HepG2 (cell line): ENCODE results near the gene NKD1. TPM values are rescaled to one million over a fixed set of nuclear protein-coding genes. Genes with fewer than 3 reads are reported as not detected.
A peak's percentile ranks its signal among the peaks of the same experiment; 100 is the strongest.

Experiments used
- ARNT ChIP-seq: fragments of 450-650 bp; IDR thresholded peaks from 2 replicates; pipeline ENCODE4 v1.6.1; 2017
- ATF3 ChIP-seq: sonication (generic); formaldehyde crosslinking; IDR thresholded peaks from 2 replicates; pipeline ENCODE4 v1.4.0; 2020; ENCODE audit warnings: missing genetic modification reagents
- CEBPB ChIP-seq: IDR thresholded peaks from 2 replicates; pipeline ENCODE4 v1.6.1; 2011; ENCODE audit warnings: low read depth, low read length, improper control_type of control experiment, borderline replicate concordance
- CTCF ChIP-seq: sonication (generic); formaldehyde crosslinking; IDR thresholded peaks from 2 replicates; pipeline ENCODE4 v1.5.0; 2020; ENCODE audit warnings: mild to moderate bottlenecking, missing genetic modification reagents, moderate library complexity
- DRAP1 ChIP-seq: IDR thresholded peaks from 2 replicates; pipeline ENCODE4 v1.6.1; 2016; ENCODE audit warnings: missing genetic modification reagents, missing compliant biosample characterization
- ERF ChIP-seq: IDR thresholded peaks from 2 replicates; pipeline ENCODE4 v1.6.1; 2018; ENCODE audit warnings: missing biosample characterization, missing genetic modification reagents
- FOSL2 ChIP-seq: sonication (generic); formaldehyde crosslinking; IDR thresholded peaks from 2 replicates; pipeline ENCODE4 v1.4.0; 2020; ENCODE audit warnings: missing genetic modification reagents
- FOXP1 ChIP-seq, 2 experiments: fragments of 450-650 bp in 1 of 2; IDR thresholded peaks; 2 replicates each; pipeline ENCODE4 v1.6.1; 2017 to 2018; ENCODE audit warnings: antibody characterized with exemption in 1 of 2
- HES4 ChIP-seq: sonication (generic); formaldehyde crosslinking; IDR thresholded peaks from 2 replicates; pipeline ENCODE4 v1.9.0; 2021; ENCODE audit warnings: mild to moderate bottlenecking, missing genetic modification reagents, borderline replicate concordance
- LBX2 ChIP-seq: sonication (generic); formaldehyde crosslinking; IDR thresholded peaks from 2 replicates; pipeline ENCODE4 v1.5.0; 2020; ENCODE audit warnings: missing genetic modification reagents, mild to moderate bottlenecking, borderline replicate concordance
- MAFK ChIP-seq, 2 experiments: IDR thresholded peaks in 1 of 2; conservative IDR thresholded peaks in 1 of 2; 2 replicates each; pipeline ENCODE4 v1.6.1; 2011; ENCODE audit warnings: improper control_type of control experiment in 2 of 2, low read length in 2 of 2
- PCBP2 ChIP-seq: fragments of 200-400 bp; formaldehyde crosslinking; optimal IDR thresholded peaks from 2 replicates; pipeline ENCODE3; 2018; ENCODE audit warnings: low read length, low read depth; ENCODE audit not compliant: poor library complexity, severe bottlenecking
- POGK ChIP-seq: sonication (generic); formaldehyde crosslinking; conservative IDR thresholded peaks from 2 replicates; pipeline ENCODE4 v1.8.0; 2022; ENCODE audit warnings: mild to moderate bottlenecking, moderate library complexity, missing genetic modification reagents
- POLR2A ChIP-seq, 2 experiments: IDR thresholded peaks; 2 replicates each; pipeline ENCODE4 v1.6.1; 2011; ENCODE audit warnings: low read depth in 2 of 2, low read length in 2 of 2, mild to moderate bottlenecking in 1 of 2, moderate library complexity in 1 of 2; ENCODE audit not compliant: insufficient read depth in 1 of 2
- ZBTB2 ChIP-seq: sonication (generic); formaldehyde crosslinking; IDR thresholded peaks from 2 replicates; pipeline ENCODE4 v1.8.0; 2022; ENCODE audit warnings: low read depth, missing genetic modification reagents
- ZKSCAN8 ChIP-seq: IDR thresholded peaks from 2 replicates; pipeline ENCODE4 v1.6.1; 2016; ENCODE audit warnings: borderline replicate concordance, missing genetic modification reagents, missing compliant biosample characterization
- ZNF333 ChIP-seq: sonication (generic); formaldehyde crosslinking; IDR thresholded peaks from 2 replicates; pipeline ENCODE4 v1.4.0; 2020; ENCODE audit warnings: mild to moderate bottlenecking, missing genetic modification reagents, borderline replicate concordance
- ZNF362 ChIP-seq: sonication (generic); formaldehyde crosslinking; IDR thresholded peaks from 2 replicates; pipeline ENCODE4 v1.4.0; 2020; ENCODE audit warnings: missing genetic modification reagents, mild to moderate bottlenecking, borderline replicate concordance
- ZNF367 ChIP-seq: sonication (generic); formaldehyde crosslinking; IDR thresholded peaks from 2 replicates; pipeline ENCODE4 v1.4.0; 2020; ENCODE audit warnings: missing genetic modification reagents, borderline replicate concordance
- ZNF562 ChIP-seq: sonication (generic); formaldehyde crosslinking; IDR thresholded peaks from 2 replicates; pipeline ENCODE4 v1.8.0; 2022; ENCODE audit warnings: missing genetic modification reagents, borderline replicate concordance
- ZNF749 ChIP-seq: sonication (generic); formaldehyde crosslinking; IDR thresholded peaks from 2 replicates; pipeline ENCODE4 v1.8.0; 2022; ENCODE audit warnings: mild to moderate bottlenecking, missing genetic modification reagents, moderate library complexity, borderline replicate concordance
- ZNF780A ChIP-seq: sonication (generic); formaldehyde crosslinking; IDR thresholded peaks from 2 replicates; pipeline ENCODE4 v1.8.0; 2022; ENCODE audit warnings: mild to moderate bottlenecking, missing genetic modification reagents, moderate library complexity
- polyA plus RNA-seq, 8 experiments: library from polyadenylated mRNA; depleted of rRNA in 3 of 8; stranded (reverse) in 7 of 8; unstranded in 1 of 8; fragments of >200 nt; fragmentation: Illumina TruSeq in 4 of 8; extraction: Trizol in 4 of 8; gene quantifications; 2 replicates each; pipeline versions ENCODE4 v1.2.1 to v1.2.3, GENCODE V29; 2011 to 2016; ENCODE audit warnings: low read depth in 4 of 8, missing spikeins in 1 of 8, mixed read lengths in 1 of 8; ENCODE audit not compliant: insufficient read depth in 1 of 8
- total RNA-seq, 5 experiments: library from RNA; depleted of rRNA; stranded (reverse); fragments of >200 nt; fragmentation: Illumina TruSeq; extraction: Trizol; gene quantifications; 2 replicates each; pipeline ENCODE4 v1.2.3, GENCODE V29; 2016; ENCODE audit warnings: low read depth in 1 of 5

NKD1 gene
- total and polyA plus RNA-seq, 2 of the 13 experiments (the other 11 are each of a cell fraction or from before 2014, with no cell fraction given), result 70.4 to 121 TPM

GRCh38 chr16:50616883-50617645 is 68.9 kb downstream of the NKD1 start (continued):
- TF ChIP-seq POGK (CRISPR knock-in tag) (no peak), LBX2 (CRISPR knock-in tag) (no peak), ARNT (no peak), ATF3 (CRISPR knock-in tag) (no peak; the same call in 1 of the 2 replicates), CTCF (CRISPR knock-in tag) (no peak), MAFK (conservative IDR thresholded peaks at IDR 0.05 in 1 of 2, IDR thresholded peaks at IDR 0.05 in 1 of 2; ENCODE audit: low read length in 2 of 2) (no peak), PCBP2 (no peak), ZNF780A (no peak; the same call in 1 of the 2 replicates), ERF (CRISPR knock-in tag) (0 out of 2 replicates have a peak, but pooled peaks have one; percentile 47), ZNF749 (no peak), FOSL2 (peak; percentile 49), ZNF367 (CRISPR knock-in tag) (no peak), FOXP1 (IDR thresholded peaks at IDR 0.05) (no peak), FOXP1 (CRISPR knock-in tag; IDR thresholded peaks at IDR 0.05) (peak; percentile 68), HES4 (CRISPR knock-in tag) (no peak), ZNF562 (no peak), ZBTB2 (CRISPR knock-in tag) (no peak), CEBPB (0 out of 2 replicates have a peak, but pooled peaks have one; percentile 16), POLR2A (IDR thresholded peaks at IDR 0.05; ENCODE audit: insufficient read depth in 1 of 2, low read depth in 2 of 2, low read length in 2 of 2) (no peak; a peak in 1 of 4 replicates), DRAP1 (CRISPR knock-in tag) (no peak), ZNF362 (CRISPR knock-in tag) (peak; percentile 72; the same call in 1 of the 2 replicates), ZNF333 (no peak), ZKSCAN8 (CRISPR knock-in tag) (0 out of 2 replicates have a peak, but pooled peaks have one; percentile 33)
